ENCODE measurements around the gene SOD1.
"Not testable (repeated sequence)": the region's sequence is repeated elsewhere in the genome, so short reads cannot be mapped to it uniquely, and the experiment has no call there.

The SOD1 gene

DNA sequence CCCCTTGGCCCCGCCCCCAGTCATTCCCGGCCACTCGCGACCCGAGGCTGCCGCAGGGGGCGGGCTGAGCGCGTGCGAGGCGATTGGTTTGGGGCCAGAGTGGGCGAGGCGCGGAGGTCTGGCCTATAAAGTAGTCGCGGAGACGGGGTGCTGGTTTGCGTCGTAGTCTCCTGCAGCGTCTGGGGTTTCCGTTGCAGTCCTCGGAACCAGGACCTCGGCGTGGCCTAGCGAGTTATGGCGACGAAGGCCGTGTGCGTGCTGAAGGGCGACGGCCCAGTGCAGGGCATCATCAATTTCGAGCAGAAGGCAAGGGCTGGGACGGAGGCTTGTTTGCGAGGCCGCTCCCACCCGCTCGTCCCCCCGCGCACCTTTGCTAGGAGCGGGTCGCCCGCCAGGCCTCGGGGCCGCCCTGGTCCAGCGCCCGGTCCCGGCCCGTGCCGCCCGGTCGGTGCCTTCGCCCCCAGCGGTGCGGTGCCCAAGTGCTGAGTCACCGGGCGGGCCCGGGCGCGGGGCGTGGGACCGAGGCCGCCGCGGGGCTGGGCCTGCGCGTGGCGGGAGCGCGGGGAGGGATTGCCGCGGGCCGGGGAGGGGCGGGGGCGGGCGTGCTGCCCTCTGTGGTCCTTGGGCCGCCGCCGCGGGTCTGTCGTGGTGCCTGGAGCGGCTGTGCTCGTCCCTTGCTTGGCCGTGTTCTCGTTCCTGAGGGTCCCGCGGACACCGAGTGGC is at the start of gene SOD1:
TSS of gene SOD1 (plus strand) at position 158 of the 723 bp plus-strand sequence. CDS start at position 235, 77 bp downstream.
- peak; percentile 67 for DNase-seq

DNA sequence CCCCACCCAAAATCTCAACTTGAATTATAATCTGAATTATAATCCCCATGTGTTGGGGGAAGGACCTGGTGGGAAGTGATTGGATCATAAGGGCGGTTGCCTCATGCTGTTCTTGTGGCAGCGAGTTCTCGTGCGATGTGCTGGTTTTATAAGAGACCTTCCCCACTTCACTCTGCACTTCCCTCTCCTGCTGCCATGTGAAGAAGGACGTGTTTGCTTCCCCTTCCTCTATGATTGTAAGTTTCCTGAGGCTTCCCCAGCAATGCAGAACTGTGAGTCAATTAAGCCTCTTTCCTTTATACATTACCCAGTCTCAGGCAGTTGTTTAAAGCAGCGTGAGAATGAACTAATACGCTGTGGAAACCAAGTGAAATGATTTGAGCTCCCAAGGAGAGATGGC is 48.0 kb upstream of the SOD1 start:
- DNase-seq = no peak

DNA sequence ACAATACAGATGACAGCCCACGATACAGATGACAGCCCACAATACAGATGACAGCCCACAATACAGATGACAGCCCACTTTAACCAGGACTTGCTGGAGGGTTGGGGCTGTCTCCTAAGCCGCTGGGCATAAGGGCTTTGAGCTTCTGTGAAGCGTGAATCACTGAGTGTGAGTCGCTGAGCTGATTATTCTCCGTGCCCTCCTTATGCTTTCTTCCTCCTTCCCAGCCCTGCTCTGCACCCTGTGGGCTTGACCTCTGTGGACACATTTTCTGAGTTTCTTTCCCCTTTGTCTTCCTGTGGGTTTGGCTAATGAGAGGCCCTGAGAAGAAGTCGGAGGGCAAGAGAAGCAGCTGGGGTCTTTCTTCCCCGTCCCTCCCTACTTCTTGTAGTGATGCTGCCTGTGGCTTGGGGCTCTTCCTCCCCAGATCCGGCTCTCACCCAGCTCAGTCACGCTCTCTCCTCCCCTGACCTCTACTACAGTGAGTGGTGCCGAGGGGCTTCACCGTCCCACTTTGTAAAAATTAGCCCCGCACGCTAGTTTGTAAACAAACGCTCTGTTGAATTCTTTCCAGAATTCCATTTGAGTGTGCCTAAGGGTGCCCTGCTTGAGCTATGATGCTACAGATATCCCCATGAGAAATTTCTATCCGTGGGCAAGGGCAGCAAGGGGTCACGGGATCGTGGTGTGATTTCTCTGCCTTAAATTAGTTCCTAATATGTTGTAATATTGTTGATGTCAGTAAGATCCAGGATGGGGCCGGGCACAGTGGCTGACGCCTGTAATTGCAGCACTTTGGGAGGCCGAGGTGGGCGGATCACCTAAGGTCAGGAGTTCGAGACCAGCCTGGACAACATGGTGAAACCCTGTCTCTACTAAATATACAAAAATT is 46.4 kb upstream of the SOD1 start:
- DNase-seq = no peak

DNA sequence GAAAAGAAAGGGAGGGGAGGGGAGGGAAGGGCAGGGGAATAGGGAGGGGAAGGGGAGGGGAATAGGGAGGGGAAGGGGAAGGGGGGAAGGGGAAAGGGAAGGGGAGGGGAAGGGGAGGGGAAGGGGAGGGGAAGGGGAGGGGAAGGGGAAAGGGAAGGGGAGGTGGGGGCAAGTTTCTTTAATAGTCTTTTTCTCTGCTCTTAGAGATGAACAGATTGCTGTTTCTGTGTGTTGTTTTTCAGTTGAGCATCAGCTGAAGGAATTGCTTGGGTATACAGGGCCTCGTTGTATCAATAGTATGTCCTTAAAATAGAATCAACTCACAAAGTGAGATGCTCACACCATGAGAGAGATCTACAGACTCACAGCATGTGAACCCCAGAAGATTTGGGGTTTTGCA is 44.8 kb upstream of the SOD1 start:
- no peak for DNase-seq

DNA sequence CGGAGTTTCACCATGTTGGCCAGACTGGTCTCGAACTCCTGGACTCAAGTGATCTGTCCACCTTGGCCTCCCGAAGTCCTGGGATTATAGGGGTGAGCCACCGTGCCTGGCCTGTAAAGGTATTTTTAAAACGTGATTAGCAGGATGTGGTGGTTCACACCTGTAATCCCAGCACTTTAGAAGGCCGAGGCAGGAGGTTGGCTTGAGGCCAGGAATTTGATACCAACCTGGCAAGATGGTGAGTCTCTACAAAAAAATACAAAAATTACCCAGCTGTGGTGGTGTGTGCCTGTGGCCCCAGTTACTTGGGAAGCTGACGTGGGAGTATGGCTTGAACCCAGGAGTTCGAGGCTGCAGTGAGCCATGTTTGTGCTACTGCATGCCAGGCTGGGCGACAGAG is 43.3 kb upstream of the SOD1 start:
- DNase-seq = no peak

DNA sequence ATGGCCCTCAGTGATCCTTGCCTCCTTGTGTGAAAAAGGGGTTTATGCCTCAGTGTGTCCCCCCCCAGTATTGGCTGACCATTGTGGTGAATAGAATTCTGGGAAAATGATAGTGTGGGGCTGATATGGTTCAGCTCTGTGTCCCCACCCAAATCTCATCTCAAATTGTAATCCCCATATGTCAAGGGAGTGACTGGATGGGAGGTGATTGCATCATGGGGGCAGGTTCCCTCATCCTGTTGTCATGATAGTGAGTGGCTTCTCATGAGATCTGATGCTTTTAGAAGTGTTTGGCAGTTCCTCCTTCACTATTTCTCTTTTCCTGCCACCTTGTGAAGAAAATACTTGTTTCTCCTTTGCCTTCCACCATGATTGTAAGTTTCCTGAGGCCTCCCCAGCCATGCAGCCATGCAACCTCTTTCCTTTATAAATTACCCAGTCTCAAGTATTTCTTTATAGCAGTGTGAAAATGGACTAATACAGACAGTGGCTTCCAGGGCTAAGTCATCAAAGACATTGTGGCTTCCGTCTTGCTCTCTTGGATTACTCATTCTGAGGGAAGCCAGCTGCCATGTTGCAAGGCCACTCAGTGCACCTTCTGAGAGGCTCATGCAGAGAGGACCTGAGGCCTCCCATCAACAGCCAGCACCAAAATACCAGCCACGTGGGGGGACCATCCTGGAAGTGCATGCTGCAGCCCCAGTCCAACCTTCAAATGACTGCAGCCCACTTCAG is 40.6 kb upstream of the SOD1 start:
- DNase-seq = no peak

DNA sequence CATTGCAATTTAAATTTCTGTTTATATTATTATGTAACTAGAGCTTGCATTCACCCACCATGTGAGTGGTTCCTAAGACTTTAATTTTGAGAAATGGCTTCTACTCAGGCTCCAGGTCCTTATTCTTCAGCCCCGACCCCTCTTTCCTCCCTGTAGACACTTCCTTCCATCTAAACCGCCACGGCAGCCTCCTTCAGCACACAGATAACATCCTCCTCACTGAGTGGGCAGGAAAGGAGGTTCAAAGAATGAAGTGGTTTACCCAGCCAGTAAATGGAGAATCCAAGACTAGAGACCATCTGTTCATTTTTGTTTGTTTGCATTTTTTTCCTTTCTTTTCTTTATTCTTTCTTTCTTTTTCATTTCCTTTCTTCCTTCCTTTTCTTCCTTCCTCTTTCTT is 37.1 kb upstream of the SOD1 start:
- DNase-seq = no peak

DNA sequence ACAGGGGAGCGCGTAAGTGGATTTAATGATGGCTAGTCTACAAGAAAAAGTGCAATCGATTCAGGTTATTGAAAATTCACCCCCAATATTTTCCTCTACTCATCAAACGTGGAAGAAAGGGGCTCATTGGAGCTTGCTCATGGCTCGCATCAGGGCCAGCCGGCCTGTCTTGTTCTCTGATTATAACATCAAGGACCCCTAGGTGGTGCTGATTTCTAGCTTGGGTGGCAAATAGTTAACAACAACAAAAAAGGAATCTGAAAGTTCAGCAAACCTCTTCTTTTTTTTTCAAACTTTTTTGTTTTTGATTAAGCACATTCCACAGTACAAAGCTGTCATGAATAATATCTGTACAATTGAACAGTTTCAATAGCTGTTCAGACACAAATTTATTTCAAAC is 35.8 kb upstream of the SOD1 start:
- no peak for DNase-seq

DNA sequence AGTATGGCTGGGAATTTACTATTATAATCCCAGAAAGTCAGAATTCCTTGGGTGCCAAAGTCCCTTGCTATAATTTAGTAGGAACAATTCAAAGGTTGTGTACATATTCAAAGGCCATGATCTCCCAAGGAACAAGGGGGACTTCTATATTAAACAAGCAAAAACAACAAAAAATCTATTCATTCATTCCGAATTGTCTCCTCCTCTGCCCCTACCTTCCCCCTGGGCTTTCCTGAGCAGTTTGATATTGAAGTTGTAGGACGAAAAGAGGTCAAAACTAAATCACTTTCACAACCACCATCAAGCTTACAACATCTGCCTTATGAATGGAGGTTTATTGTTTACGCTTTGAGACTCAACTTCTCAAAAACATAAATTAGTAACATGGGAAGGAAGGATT is 35.3 kb upstream of the SOD1 start:
- no peak for DNase-seq

DNA sequence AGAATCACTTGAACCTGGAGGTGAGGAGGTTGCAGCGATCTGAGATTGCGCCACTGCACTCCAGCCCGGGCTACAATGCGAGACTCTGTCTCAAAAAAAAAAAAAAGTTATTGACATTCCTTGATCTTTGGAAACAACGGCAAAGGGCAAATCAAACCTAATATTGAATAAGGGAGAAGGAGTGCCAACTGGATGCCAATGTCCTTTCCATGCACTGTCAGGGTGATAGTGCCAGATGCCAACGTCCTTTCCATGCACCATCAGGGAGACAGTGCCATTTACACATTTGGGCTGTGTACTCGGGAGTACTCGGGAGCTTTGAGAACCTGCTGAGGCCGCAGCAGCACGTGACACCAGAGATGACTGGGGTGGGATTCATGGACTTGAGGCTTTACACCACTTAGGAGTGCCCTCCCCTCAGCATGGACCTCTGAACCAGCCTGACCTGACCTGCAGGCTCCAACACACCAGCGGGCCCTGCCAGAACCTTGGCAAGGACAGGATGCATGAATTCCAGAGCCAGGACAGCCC is 34.5 kb upstream of the SOD1 start:
- no peak for DNase-seq

DNA sequence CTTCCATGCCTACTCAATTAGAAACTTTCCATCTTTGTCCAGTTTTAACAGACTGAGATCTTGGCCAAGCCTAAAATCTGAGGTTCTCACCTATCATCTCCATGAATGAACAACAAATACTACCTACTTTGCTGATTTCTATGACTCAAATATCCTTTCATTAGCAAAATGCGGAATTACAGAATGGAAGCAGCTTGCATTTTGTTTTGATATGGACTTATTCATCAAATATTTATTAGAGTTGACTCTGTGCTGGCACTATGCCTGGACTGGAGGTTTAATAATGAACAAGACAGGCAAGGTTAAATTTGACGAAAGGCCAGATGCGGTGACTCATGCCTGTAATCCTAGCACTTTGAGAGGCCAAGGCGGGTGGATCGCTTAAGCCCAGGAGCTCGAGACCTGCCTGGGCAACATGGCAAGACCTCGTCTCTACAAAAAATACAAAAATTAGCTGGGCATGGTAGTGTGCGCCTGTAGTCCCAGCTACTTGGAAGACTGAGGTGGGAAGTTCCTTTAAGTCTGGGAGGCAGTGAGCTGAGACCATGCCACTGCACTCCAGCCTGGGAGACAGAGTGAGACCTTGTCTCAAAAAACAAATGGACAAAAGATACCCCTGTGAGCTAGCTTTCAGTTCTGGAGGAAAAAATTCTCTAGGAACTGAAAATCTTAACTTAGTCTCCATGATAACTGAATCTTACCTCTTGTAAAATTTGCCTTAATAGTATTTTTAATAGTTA is 29.4 kb upstream of the SOD1 start:
- DNase-seq = no peak

DNA sequence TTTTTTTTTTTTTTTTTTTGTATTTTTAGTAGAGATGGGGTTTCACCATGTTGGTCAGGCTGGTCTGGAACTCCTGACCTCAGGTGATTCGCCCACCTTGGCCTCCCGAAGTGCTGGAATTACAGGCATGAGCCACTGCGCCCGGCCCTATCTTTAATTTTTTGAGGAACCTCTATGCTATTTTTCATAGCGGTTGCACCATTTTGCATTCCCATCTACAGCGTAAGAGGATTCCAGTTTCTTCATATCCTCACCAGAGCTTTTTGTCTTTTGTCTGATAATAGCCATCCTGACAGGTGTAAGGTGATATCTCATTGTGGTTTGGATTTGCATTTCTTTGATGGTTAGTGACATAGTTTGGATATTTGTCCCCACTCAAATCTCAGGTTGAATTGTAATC is 27.6 kb upstream of the SOD1 start:
- not testable (repeated sequence) for DNase-seq

DNA sequence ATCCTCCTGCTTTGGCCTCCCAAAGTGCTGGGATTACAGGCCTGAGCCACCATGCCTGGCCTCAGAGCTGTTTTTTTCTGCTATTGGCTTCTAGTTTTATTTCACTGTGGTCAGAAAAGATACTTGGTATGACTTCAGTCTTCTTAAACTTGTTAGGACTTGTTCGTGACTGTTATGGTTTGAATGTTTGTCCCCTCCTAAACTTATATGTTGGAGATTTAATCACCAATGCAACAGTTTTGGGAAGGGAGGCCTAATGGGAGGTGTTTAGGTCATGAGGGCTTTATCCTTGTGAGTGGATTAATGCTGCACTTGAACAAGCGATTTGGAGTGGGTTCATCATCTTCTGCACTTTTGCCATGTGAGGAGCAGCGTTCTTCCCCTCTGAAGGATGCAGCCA is 24.5 kb upstream of the SOD1 start:
- no peak for DNase-seq

DNA sequence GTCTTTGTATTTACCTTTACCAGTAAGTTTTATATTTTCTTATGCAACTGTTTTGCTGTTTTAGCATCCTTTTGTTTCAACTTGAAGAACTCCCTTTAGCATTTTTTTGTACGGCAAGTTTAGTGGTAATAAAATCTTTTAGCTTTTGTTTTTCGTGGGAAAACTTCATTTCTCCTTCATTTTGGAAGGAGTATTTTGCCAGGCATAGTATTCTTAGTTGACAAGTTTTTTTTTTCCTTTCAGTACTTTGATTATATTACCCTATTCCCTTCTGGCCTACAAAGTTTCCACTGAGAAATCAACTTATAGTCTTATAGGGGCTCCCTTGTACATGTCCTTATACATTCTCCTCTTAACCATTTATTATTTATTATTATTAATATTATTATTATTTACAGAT is 22.6 kb upstream of the SOD1 start:
- DNase-seq = no peak

DNA sequence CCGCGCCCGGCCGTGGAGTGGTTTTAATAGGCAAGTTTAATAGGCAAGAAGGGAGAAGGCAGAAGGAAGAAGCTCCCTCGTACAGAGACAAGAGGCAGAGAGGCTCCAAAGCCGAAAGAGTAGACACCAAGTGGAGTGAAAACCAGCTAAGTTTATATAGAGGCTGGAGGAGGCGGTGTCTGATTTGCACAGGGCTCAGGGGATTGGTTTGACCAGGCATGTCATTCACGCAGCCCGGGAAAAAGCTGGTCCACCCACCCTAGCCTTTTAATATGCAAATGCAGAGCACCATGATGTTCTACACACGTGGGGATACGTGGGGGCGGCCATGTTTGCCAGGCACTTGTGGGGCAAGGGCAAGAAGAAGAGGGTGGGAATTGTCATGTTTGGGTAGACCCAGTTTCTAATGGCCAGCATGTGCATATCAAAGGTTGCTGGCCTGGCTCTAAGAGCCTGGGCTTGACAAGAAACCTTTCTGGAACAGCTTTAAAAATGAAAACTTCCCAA is 18.0 kb upstream of the SOD1 start:
- no peak for DNase-seq

DNA sequence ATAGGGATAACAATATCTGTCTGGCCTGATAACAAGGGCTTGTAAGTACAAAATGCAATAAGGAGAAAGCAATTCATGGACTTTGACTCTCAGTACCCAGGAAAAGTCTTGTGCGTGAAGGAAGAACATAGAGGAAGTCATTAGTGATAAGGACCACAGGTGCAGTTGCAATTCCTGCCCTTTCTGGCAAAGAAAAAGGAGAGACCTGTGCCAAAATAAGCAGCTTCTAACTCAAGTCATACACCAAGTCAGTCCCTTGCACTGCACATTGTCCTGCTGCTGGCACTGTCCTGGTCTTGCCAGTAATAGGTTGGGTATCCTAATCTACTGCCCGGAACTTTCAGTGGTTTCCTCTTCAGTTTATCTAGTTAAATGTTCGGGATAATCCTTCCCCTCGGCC is 14.8 kb upstream of the SOD1 start:
- no peak for DNase-seq

DNA sequence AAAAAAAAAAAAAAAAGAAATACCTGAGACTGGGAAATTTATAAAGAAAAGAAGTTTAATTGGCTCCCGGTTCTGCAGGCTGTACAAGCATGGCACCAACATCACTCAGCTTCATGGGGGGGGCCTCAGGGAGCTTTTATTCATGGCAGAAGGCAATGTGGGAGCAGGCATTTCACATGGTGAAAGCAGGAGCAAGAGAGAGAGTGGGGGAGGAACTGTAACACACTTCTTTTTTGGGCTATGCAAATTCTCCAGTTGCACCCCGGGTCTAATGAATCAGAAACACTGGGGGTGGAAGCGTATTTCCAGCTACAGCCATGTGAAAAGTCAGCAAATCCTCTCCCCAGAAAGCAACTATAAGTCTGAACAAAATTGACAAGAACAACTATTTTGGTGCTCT is 11.8 kb upstream of the SOD1 start:
- DNase-seq = no peak

DNA sequence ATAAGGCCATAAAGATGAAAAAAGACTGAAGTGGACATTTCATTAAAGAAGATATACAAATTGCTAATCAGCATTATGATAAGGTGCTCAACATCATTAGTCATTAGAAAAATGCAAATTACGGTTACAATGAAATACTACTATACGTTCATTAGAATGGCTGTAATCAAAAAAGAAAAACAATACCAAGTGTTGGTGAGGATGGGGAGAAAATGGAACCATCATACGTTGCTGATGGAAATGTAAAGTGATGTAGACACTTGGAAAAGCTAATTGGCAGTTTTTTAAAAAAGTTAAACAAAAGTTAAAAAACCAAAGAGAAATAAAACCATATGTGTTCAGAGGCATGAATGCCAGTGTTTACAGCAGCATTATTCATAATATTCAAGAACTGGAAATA is 8.6 kb upstream of the SOD1 start:
- DNase-seq = no peak

DNA sequence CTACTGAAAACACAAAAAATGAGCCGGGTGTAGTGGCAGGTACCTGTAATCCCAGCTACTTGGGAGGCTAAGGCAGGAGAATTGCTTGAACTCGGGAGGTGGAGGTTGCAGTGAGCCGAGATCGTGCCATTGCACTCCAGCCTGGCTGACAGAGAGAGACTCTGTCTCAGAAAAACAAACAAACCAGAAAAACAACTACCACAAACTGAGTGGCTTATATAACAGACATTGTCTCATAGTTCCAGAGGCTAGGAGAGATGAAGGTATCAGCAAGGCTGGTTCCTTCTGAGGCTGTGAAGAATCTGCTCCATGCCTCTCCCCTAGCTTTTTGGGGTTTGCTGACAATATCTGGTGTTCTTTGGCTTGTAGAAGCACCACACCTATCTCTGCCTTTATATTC is 8.0 kb upstream of the SOD1 start:
- DNase-seq = not testable (repeated sequence)

DNA sequence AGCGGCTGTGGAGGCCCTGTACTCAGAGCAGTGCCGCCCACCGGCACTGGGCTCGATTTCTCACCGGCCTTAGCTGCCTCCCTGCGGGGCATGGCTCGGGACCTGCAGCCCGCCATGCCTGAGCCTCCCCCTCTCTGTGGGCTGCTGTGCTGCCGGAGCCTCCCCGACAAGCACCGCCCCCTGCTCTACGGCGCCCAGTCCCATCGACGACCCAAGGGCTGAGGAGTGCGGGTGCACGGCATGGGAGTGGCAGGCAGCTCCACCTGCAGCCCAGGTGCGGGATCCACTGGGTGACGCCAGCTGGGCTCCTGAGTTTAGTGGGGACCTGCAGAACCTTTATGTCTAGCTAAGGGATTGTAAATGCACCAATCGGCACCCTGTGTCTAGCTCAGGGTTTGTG is 5.2 kb upstream of the SOD1 start:
- no peak for DNase-seq

DNA sequence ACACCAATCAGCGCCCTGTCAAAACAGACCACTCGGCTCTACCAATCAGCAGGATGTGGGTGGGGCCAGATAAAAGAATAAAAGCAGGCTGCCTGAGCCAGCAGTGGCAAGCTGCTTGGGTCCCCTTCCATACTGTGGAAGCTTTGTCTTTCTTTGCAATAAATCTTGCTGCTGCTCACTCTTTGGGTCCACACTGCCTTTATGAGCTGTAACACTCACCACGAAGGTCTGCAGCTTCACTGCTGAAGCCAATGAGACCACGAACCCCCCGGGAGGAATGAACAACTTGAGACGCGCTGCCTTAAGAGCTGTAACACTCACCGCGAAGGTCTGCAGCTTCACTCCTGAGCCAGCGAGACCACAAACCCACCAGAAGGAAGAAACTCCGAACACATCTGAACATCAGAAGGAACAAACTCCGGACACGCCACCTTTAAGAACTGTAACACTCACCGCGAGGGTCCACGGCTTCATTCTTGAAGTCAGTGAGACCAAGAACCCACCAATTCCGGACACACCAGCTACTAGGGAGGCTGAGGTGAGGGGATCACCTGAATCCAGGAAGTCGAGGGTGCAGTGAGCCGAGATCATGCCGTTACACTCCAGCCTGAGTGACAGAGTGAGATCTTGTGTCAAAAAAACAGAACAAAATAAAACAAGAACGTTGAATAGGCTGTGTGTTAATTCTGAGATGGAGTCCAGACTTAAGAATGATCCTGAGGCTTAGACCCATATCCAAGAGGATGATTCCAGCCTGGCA is 4.5 kb upstream of the SOD1 start:
- not testable (repeated sequence) for DNase-seq

Measured in NCI-H524 treated with DMSO at 0.1 percent for 48 hours (cell line).